Measurements from ENCODE around the gene RAB36.

DNA sequence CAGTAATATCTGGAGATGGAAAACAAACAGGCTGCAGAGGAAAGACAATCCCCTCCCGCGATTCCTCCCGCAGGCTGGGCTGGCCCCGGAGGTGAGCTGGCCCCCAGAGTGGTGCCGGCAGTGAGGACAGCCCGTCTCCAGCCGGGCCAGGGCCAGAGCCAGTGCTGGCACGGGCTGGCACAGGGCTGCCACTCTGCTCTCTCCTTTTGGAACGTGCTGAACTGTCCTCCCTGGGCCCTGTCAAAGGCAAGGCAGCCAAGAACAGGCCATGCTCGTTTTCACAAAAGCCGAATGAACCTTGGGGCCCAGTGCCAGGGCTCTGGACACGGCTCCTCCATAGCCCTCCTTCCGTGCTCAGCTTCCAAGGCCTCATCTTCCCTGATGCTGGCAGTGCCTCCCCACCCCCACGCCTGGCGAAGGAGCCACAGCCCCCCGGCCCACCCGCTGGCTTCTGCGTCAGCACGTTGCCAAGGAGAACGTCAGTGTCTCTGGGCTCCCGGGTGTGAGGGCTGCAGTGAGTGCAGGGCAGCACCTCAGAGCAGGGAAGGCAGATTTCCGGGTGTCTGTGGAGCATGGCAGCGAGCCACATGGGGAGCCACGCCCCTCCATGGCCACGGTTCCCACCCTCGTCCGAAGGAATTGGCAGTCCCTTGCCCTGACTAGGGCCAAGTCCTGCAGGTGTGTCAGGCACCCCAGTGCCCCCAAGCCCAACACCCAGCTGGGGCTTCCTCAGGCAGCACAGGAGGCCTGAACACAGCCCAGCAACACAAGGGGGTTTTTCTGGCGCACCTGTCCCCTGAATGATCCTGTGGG lies 46.4 kb upstream of the RAB36 start:
- TF ChIP-seq POLR2A (IDR thresholded peaks at IDR 0.05) = no peak
- TF ChIP-seq, protein P1, sequence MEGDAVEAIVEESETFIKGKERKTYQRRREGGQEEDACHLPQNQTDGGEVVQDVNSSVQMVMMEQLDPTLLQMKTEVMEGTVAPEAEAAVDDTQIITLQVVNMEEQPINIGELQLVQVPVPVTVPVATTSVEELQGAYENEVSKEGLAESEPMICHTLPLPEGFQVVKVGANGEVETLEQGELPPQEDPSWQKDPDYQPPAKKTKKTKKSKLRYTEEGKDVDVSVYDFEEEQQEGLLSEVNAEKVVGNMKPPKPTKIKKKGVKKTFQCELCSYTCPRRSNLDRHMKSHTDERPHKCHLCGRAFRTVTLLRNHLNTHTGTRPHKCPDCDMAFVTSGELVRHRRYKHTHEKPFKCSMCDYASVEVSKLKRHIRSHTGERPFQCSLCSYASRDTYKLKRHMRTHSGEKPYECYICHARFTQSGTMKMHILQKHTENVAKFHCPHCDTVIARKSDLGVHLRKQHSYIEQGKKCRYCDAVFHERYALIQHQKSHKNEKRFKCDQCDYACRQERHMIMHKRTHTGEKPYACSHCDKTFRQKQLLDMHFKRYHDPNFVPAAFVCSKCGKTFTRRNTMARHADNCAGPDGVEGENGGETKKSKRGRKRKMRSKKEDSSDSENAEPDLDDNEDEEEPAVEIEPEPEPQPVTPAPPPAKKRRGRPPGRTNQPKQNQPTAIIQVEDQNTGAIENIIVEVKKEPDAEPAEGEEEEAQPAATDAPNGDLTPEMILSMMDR (IDR thresholded peaks at IDR 0.05) = no peak
